GM19468 (cell line): ENCODE data around the gene BCCIP.
A peak's percentile ranks its signal among the peaks of the same experiment; 100 is the strongest.

ENCODE experiments used
- ATAC-seq: cut with Tn5 transposase; IDR thresholded peaks from one replicate; pipeline ENCODE4 v1.9.1; 2021; ENCODE audit warnings: mild to moderate bottlenecking, moderate library complexity, moderate number of reproducible peaks; ENCODE audit not compliant: unreplicated experiment; ENCODE audit errors: extremely low read depth

Gene BCCIP

GRCh38 chr10:125822878-125823662 lies at the start of gene BCCIP, which contains the start of gene UROS:
Gene BCCIP (plus strand): TSS chr10:125823546. CDS start chr10:125823558, 12 bp downstream.
Gene UROS (minus strand): TSS chr10:125823258. CDS start chr10:125816499, 6,759 bp downstream.
- peak; percentile 62 for ATAC-seq

DNA sequence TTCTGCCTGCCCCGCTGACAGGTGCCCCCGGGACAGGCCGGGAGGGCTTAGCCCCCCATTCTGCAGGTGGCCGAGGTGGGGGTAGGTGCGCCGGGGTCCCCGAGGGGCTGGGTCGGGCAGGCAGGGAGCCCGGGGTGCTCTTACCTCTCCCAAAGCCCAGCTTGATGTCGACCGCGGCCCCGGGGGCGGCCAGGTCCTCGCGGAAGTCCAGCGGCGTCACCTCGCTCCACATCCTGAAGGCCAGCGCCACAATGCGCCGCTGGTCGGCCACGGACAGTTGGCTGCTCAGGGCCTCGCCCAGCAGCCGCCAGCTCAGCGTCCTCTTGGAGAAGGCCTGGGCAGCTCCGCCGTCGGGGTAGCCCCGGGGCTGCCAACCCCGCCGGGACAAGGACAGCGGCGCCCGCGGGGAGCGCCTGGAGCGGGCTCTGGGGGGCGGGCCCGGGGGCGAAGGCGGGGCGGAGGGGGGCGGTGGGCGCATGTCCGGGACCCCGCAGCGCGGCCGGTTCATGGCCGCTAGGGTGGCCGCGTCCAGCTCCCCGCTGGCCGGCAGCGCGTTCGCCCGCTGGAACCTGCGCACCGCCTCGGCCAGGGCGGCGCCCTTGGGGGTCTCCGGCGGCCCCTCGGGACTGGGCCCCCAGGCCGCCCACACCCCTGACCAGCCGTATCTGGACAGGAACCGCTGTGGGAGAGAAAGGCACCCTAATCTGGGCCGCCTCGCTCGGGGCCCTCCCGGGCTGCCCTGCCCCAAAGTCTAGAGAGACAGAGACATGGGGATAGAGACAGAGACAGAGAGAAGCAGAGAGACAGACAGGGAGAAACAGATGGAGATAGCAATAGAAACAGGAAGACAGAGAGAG lies 49.4 kb upstream of the BCCIP start:
- ATAC-seq = no peak

- no peak for ATAC-seq
Measured at GRCh38 chr10:125774581-125775191, 48.7 kb upstream of the BCCIP start.

DNA sequence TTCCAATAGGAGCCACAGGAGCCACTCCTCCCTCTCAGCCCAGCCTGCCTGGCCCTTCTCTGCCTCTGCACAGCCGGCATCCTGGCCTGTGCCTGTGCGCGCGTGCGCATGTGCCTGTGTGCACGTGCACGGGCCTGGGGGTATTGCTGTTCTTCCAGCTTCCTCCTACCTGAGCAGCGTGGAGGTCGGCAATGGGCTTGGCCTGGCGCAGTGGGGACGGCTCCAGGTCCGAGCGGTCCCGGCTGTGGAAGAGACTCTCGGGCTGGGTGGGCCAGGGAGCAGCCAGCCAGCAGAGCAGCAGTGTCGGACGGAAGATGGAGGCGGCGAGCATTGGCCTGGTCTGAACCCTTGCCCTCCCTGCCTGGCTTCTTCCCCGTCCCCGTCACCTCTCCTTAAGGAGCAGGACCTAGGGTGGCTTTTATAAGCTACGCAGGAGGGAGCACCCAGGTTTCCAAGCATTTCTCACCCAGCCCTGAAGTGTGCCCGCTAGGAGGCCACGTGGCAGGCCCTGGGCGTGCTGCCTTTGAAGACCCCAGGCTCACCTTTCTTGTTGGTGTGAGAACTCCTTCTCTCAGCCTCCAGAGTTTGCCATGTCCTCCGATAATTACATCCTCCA lies 47.7 kb upstream of the BCCIP start, which contains the start of gene MMP21:
TSS of gene MMP21 (minus strand) at position 331 of the 616 bp plus-strand sequence. CDS start at position 331, 0 bp downstream.
- ATAC-seq = no peak

GRCh38 chr10:125777806-125778205 lies 45.5 kb upstream of the BCCIP start:
- ATAC-seq = no peak

DNA sequence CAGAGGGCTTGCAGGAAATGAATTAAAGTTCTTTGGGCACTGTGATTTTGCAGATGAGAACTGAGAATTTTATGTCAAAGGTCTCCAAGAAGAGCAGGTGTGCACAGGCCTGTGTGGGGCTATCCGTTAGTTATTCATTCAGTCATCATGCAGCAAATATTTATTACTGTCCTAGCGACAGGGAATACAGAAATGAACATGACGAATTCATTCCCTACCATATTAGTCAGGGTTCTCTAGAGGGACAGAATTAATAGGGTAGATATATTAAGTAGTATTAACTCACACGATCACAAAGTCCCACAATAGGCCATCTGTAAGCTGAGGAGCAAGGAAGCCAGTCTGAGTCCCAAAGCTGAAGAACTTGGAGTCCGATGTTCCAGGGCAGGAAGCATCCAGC lies 44.8 kb upstream of the BCCIP start:
- no peak for ATAC-seq

DNA sequence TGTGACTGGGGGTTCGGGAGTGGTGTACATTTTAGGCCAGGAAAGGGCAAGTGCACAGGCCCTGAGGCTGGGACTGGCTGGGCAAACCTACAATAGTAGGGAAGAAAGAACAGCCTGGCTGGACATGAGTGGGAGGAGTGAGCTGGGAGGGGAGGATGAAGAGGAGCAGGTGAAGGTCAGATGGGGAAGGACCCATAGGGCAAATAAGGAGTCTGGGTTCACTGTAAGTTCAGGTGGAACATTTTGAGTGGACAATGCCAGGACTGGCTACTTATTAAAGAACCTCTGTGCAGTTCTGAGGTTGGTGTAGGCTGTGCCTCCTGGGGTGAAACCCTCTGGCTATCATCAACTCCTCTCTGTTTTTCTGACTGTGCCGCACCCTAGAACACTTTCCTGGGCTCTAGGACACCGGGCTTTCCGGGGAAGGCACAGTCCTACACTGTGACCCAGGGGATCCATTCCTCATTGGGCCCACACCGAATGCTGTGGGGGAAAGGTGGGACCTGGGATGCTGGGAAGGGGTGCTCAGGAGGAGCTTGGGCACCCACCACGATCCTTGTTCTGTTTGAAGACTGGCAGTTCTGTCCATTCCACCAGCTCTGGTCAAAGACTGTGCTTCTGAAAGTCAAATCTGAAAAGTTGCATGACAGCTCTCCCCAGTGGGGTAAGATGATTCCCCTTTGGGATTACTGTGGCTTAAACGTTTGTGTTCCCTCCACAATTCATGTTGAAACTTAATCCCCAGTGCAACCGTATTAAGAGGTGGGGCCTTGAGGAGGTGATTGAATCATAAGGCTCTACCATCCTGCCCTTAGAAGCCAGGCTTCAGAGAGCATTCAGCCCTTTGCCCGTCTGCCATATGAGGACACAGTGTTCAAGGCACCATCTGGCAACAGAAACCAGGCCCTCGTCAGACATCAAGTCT lies 43.7 kb upstream of the BCCIP start:
- ATAC-seq = no peak

DNA sequence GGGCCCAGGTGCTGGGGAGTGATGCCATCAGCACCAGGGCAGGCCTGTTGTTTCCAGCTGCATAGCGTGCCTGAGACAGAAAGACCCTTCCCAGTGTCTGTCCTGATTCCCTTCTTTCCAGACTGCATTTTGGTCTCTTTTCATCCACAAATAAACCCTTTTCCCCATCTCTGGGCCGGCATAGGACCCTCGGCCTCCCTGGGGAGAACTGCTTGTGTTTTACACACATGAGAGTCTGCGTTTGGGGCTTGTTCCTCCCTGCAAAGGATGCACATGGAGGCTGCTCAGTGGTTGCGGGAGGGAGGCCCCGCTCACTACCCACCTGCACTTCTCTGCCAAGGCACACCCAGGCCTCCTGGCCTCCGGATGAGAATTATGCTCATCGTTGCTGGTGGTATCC lies 42.0 kb upstream of the BCCIP start:
- no peak for ATAC-seq

DNA sequence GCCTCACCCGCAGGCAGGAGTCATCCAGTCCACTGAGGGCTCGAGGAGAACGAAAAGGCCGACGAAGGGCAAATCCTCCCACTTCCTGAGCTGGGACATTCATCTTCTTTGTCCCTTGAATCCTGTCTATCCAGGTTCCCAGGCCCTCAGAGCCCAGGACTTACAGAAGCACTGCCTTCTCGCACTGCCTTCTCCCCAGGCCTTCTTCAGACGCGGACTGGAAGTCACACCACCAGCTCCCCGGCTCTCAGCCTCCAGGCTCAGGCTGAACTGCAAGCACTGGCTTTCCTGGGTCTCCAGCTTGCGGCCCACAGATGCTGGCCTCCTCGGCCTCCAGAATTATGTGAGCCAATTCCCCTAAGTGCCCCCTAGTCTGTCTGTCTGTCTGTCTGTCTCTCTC lies 41.3 kb upstream of the BCCIP start:
- ATAC-seq = no peak

DNA sequence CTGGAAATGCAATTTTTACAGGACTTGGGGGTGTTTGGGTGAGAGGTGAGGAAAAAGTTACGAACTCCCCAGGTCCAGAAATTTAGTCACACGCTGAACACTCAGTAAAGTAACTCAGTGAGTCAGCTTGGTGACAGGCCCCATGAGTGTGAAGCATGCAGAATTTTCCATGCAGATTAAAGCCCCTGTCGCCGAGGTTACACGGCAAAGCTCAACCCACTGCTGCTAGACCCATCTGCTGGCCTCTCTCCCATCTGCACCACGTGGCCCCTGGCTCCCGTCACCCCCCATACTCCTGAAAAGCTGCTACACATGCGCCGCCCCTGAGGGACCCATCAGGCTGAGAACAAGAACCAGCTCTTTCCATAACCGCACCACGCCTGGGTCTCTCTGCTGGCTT lies 40.7 kb upstream of the BCCIP start:
- no peak for ATAC-seq

DNA sequence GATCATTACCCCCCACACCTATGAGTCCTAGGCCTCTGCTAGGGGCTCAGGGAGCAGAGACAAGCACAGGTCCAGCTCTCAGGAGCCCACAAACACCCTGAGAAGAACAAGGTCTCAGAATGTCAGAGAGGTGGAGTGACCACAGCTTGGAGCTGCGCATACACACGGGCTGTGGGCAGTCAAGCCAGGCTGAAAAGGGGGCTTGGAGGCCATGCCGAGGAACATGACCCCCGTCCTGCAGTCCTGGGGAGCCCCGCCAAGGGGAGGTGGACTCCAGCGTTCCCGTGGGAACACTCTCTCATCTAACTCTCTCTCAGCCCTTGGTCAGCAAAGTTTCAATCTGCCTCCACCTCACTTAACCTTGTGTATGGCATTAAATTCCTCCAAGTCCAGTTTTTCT lies 39.9 kb upstream of the BCCIP start:
- ATAC-seq = no peak

DNA sequence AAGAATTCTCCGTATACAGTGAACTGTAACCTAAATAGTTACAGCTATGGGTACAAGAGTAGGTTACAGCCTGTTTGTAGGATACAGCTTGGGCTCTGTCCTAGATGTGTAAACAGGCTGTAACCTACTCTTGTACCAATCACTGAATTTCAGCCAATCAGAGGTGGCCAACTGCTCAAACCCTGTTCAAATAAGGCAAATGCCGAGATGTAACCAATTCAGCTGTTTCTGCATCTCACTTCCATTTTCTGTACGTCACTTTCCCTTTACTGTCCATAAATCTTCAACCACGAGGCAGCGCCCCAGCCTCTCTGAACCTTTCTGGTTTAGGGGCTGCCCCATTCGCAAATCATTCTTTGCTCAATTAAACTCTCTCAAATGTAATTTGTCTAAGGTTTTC lies 39.4 kb upstream of the BCCIP start:
- peak; percentile 71 for ATAC-seq

DNA sequence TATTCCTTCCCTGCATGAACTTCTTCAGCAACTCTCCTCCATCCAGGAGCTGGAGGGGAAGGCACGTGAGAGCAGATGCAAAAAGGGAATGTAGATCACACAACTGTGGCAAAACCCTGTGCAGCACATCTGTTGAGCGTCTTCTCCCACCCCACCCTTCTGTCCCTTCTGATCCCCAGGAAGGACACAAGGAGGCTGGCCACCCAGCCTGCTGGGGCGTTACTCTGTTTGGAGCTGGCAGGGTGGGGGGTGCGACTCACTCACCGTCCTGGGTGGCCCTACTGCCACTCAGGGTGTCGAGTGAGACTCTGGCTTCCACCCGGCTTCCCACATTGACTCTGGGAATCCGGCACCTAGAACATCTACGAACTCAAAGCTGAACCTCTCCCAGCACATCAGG lies 37.6 kb upstream of the BCCIP start:
- ATAC-seq = no peak

DNA sequence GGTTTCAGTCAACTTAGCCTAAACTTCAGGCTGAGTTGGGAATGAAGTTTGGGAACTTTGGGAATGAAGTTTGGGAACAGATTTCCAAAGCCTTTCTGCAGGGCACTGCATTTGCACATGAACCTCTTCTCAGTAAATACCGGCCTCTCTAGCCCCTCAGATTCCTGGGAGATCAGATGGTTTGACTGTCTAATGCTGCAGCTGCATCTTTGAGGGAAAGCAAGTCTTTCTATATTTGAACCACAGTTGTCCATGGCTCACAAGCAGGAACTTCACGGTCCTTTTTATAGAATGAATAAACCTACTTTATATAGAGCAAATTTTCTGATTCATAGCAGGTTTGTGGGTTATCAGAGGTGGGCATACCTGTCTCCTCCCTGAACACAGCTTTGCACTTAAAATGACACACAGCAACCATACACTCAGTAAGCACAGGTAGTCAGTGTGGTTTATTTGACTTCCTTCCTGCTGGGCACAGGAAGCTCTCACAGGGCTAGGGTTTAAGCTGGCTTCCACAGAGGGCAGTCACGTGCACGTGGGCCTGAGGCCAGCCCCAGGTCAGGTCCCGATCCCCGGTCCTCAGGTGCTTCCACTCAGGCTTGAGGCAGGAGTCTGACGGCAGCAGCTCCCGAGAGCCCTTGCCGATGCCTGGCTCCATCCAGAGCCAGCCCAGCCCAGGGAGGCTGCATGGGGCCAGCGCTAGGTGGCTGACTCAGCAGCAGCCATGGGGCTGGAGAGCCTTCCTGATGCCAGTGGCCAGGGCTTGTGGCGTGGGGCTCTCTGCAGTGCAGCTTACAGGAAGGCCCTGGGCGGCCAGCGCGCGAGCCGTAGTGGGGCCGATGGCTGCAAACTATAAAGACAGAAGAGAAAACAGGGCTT lies 35.0 kb upstream of the BCCIP start:
- no peak for ATAC-seq

DNA sequence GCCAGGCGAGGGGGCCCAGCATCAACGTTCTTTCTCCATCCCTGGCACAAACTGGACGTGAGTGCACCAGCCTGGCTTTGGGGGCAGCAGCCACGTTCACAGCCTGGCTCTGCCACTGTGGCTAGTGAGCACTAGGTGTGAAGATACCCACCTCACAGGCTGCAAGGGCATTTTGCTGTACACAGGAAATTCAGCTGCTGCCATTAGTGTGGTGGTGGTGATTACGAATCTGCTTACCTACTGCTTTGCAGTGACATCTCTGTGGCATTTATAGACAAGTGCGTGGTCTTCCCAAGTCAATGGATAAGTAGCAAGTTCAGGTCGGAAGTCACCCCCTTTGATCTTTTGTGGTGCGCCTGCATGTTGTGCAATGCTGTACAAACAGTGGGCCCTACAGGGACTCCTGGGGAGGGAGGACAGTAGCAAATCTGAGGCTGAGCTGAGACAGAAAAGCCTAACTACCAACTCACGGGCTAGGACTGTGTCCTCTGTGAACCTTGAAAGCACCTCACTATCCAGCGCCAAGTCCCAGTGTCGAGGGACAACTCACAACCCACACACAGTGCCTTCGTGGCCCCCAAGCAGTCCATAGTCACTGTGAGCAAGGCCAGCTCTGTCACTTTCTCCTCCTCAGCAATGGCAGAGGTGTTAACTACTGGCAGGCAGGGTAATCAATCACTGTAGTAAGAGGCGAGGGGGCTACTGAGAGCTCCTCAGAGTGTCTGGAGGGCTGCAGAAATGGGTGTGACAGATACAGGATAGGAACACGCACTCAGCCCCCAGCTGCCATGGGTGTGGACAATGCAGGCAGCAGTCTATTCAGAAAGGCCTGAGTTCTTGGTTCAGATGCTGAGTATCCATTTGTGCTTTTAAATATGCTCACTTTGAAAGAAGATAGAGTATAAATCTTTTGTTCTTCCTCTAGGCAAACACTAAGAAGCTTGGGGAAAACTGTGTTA lies 30.7 kb upstream of the BCCIP start:
- ATAC-seq = no peak

- no peak for ATAC-seq
Measured at GRCh38 chr10:125795128-125795527, 28.2 kb upstream of the BCCIP start.

DNA sequence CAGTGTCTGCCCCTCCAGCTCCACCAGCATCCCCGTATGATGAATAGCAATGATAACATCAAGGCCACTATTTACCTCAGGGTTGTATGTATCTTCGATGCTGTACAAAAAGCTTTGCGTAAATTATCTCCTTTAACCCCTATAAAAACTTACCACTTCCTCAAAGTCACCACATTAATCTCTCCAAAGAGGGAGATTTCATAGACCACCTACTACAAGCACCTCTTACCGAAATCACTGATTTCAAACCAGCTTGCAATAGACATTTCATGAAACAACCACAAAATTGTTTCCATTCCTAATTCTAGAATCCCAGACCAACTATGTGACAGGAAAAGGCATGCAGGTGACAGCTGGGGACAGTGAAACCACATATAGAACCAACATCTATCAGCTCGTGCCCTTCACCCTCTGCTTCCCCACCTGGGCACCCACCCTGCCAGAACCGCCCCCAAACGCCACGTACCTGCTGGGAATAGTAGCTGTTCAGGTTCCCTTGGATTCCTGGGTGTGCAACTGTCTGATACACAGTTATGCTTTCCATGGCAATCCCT lies 27.6 kb upstream of the BCCIP start:
- no peak for ATAC-seq
